MM.1S (cell line): ENCODE measurements around the gene SMG6.

Source experiments
- EZH2phosphoT487 ChIP-seq: fragments of 300-600 bp; sonication (generic); IDR thresholded peaks from 2 replicates; pipeline ENCODE4 v1.6.1; 2018; ENCODE audit warnings: antibody characterized with exemption, low read length
- TF ChIP-seq, protein P1 (sequence below): fragments of 300-600 bp; sonication (generic); IDR thresholded peaks from 2 replicates; pipeline ENCODE4 v1.5.1; 2016; ENCODE audit warnings: antibody characterized with exemption, low read length, mixed read lengths

DNA sequence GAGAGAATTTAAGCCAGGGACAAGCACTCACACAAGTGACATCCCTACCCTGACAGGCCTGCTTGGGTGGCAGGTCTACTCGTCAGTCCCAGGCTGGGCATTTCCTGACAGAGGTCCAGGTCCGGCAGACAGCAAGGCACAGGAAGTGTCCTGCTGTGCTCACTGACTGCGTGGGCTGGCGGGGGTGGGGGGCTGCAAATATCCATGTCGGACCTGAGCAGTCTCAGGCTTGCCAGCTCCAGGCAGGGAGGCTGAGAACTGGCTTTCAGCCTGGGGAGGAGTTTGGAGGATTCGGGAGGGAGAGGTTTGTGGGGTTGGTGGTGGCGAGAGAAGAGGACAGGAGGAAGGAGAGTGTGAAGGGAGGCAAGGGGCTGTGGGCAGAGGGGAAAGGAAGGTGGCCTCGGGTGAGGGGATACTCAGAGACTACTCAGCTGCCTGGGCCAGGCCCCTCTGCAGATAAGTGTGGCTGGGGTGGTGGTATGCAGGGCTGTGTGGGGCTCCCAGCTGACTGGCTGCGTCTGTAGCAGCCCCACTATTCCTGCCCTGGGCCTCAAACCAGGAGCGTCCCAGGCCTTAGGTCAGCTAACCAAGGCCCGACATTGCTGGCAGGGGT lies 240.9 kb downstream of the SMG6 start:
- TF ChIP-seq, protein P1, sequence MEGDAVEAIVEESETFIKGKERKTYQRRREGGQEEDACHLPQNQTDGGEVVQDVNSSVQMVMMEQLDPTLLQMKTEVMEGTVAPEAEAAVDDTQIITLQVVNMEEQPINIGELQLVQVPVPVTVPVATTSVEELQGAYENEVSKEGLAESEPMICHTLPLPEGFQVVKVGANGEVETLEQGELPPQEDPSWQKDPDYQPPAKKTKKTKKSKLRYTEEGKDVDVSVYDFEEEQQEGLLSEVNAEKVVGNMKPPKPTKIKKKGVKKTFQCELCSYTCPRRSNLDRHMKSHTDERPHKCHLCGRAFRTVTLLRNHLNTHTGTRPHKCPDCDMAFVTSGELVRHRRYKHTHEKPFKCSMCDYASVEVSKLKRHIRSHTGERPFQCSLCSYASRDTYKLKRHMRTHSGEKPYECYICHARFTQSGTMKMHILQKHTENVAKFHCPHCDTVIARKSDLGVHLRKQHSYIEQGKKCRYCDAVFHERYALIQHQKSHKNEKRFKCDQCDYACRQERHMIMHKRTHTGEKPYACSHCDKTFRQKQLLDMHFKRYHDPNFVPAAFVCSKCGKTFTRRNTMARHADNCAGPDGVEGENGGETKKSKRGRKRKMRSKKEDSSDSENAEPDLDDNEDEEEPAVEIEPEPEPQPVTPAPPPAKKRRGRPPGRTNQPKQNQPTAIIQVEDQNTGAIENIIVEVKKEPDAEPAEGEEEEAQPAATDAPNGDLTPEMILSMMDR: no peak
- no peak for TF ChIP-seq EZH2phosphoT487
